Effector memory CD8-positive, alpha-beta T cell (primary cell): Measurements from ENCODE around the gene SLITRK6.

Source experiments
- ATAC-seq: fragments of 150-1000 bp; cut with Tn5 transposase; replicated peaks from 2 replicates; pipeline ENCODE4 v1.10.0; 2021; ENCODE audit warnings: mild to moderate bottlenecking, moderate library complexity
- DNase-seq, 3 experiments: peaks; one replicate each; pipeline ENCODE4 v3.0.0; 2021
- H3K27ac Mint-ChIP-seq, 2 donors: one replicate each; pipeline ENCODE4 v1.8.0; 2022; ENCODE audit warnings: mild to moderate bottlenecking in 2 of 2, mixed read lengths in 2 of 2, moderate library complexity in 2 of 2
- H3K27me3 Mint-ChIP-seq, 2 donors: one replicate each; pipeline ENCODE4 v1.8.0; 2022; ENCODE audit warnings: mixed read lengths in 2 of 2
- H3K36me3 Mint-ChIP-seq: one replicate; pipeline ENCODE4 v1.8.0; 2022; ENCODE audit warnings: mild to moderate bottlenecking, moderate library complexity, mixed read lengths; ENCODE audit not compliant: insufficient read depth
- H3K4me1 Mint-ChIP-seq, 2 donors: one replicate each; pipeline ENCODE4 v1.8.0; 2022; ENCODE audit warnings: low read depth in 2 of 2, mixed read lengths in 2 of 2
- H3K4me3 Mint-ChIP-seq, 2 donors: one replicate each; pipeline ENCODE4 v1.8.0; 2022; ENCODE audit warnings: mild to moderate bottlenecking in 2 of 2, mixed read lengths in 2 of 2, moderate library complexity in 2 of 2
- H3K9me3 Mint-ChIP-seq, 2 donors: one replicate each; pipeline ENCODE4 v1.8.0; 2022; ENCODE audit warnings: mixed read lengths in 2 of 2
- total RNA-seq, 9 experiments: gene quantifications; one replicate each; lab custom pipeline; 2026; lab: John Stamatoyannopoulos, UW

The SLITRK6 gene, protein sequence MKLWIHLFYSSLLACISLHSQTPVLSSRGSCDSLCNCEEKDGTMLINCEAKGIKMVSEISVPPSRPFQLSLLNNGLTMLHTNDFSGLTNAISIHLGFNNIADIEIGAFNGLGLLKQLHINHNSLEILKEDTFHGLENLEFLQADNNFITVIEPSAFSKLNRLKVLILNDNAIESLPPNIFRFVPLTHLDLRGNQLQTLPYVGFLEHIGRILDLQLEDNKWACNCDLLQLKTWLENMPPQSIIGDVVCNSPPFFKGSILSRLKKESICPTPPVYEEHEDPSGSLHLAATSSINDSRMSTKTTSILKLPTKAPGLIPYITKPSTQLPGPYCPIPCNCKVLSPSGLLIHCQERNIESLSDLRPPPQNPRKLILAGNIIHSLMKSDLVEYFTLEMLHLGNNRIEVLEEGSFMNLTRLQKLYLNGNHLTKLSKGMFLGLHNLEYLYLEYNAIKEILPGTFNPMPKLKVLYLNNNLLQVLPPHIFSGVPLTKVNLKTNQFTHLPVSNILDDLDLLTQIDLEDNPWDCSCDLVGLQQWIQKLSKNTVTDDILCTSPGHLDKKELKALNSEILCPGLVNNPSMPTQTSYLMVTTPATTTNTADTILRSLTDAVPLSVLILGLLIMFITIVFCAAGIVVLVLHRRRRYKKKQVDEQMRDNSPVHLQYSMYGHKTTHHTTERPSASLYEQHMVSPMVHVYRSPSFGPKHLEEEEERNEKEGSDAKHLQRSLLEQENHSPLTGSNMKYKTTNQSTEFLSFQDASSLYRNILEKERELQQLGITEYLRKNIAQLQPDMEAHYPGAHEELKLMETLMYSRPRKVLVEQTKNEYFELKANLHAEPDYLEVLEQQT
- total RNA-seq, result 0 reads per million in 9 experiments

DNA sequence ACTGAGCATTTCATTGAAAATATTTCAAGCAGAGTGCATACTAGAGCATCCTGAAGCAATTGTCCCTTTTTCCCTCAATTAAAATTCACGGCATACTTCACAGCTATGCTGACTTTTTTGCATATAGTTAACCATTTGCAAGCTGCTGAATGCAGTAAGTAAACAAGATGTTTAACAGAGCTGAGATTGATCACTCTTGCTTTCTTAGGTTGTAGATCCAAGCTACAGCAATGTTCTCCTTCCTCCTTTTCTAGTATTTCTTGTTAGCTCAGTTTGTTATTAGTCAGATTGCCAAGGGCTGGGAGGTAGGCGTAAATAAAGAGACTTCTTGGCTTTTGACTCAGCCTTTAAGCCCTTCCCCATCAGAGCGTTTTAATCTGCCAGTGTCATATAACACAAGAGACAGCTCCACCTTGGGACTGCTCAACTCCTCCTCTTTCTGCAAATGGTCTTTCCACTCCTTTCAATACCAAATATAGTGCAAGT lies at the start of gene SLITRK6:
Gene SLITRK6 (minus strand): TSS at position 323 of the 486 bp plus-strand sequence. CDS start 2,911 bp downstream, outside the sequence.
- H3K4me1 Mint-ChIP-seq, result no peaks in the 10 kb centered on the region
- H3K4me3 Mint-ChIP-seq, result no peak within 1 kb of the TSS
- DNase-seq (no peak), ATAC-seq (no peak)
- no peaks in the 10 kb centered on the region for H3K36me3 Mint-ChIP-seq
- peaks cover 5 to 9% of the 10 kb centered on the region in 2 donors for H3K9me3 Mint-ChIP-seq
- no peak within 1 kb of the TSS for H3K27ac Mint-ChIP-seq
- no peaks in the 10 kb centered on the region for H3K27me3 Mint-ChIP-seq

DNA sequence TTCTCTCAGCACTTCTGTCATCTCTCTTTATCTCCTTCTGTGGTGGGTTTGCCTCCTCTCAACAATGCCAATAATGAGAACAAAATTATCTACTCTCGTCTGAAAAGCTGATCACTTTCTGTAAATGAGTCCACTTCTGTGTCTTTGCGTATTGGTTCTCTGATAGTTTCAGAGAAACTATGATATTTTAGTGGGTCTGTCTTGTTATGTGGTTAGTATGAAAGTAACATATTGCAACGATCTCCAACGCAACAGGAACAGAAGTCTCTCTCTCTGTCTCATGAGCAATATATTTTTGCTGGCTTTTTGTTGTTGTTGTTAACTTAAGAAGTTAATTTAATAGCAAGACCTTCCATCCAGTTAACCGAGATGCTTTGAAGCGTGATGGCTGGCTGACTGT lies 47.8 kb upstream of the SLITRK6 start:
- Mint-ChIP-seq H3K9me3 (peaks cover 4 to 16% of the 10 kb centered on the region in 2 donors), H3K27me3 (no peaks in the 10 kb centered on the region), H3K4me3 (no peak overlapping the region), H3K36me3 (no peaks in the 10 kb centered on the region), H3K27ac (no peak overlapping the region), H3K4me1 (no peaks in the 10 kb centered on the region)
- no peak for DNase-seq
- ATAC-seq, result no peak

DNA sequence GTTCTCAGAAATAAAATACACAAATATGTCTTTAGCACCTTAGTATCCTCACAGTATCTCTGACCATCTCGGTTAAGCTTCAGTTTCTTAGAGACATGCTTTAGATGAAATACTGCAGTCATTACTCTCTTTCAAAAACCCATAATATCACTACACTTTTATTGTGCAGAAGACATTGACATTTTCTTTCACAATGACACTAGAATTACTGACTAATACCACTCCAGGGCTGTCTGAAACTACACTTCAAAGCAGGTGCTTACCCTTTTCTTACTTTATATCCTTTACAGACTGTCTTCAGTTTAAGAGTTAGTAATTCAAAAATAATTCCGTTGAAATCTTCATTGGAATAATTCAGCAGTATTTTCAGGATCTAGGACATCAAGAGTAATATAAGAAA lies 42.2 kb upstream of the SLITRK6 start:
- DNase-seq (no peak), ATAC-seq (no peak)
- H3K9me3 Mint-ChIP-seq, result no peaks in the 10 kb centered on the region
- no peaks in the 10 kb centered on the region for H3K27me3 Mint-ChIP-seq
- H3K4me3 Mint-ChIP-seq, result no peak overlapping the region
- no peaks in the 10 kb centered on the region for H3K36me3 Mint-ChIP-seq
- H3K4me1 Mint-ChIP-seq, result no peaks in the 10 kb centered on the region
- H3K27ac Mint-ChIP-seq, result no peak overlapping the region

DNA sequence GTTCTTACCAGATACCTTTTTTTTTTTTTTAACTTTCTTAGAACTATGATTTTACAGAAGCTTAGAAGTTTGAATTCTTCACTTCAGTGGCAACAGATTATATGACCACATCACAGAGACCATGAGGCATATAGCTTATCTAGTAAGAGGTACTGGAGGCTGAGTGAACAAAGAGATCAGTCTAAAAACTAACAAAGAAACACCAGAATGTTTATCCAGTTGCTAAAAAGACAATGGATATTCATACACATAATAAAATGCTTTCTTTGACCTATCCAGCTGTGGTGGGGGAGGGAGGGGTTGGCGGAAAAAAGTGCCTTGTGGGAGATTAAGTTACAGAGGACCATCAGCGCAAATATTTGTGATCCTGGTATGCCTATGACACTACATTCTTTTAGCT lies 34.7 kb upstream of the SLITRK6 start:
- no peaks in the 10 kb centered on the region for H3K4me1 Mint-ChIP-seq
- no peaks in the 10 kb centered on the region for H3K9me3 Mint-ChIP-seq
- H3K27me3 Mint-ChIP-seq, result no peaks in the 10 kb centered on the region
- no peaks in the 10 kb centered on the region for H3K36me3 Mint-ChIP-seq
- H3K27ac Mint-ChIP-seq, result no peak overlapping the region
- ATAC-seq (no peak), DNase-seq (no peak)
- no peak overlapping the region for H3K4me3 Mint-ChIP-seq

DNA sequence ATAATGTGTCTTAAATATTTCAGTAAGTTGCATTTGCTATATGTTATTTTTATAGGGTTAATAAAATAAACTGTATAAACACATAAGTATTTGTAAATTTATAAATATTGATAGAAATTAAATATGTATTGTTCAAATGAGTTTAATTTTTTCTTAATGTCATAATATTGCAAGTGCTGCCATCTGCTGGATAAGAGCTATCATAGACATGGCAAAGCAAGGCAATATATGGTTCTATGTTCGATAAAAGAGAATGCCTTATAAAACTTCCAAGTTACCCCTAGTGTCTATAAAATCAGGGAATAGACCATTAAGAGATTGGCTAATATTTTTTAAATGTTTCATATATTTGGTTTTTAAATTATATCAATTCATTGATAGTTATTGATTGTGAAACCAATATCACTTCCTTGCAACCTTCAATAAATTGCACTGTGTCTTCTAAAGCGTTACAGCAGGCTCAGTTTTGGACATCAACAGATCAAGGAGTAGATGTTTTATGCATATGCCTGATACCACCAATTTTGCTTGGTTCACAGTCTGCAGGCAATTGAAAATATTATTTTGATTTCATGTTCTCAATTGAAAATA lies 29.0 kb upstream of the SLITRK6 start:
- Mint-ChIP-seq H3K4me3 (no peak overlapping the region), H3K4me1 (no peaks in the 10 kb centered on the region), H3K27me3 (no peaks in the 10 kb centered on the region), H3K27ac (no peak overlapping the region), H3K36me3 (no peaks in the 10 kb centered on the region), H3K9me3 (no peaks in the 10 kb centered on the region)
- DNase-seq (no peak), ATAC-seq (no peak)

DNA sequence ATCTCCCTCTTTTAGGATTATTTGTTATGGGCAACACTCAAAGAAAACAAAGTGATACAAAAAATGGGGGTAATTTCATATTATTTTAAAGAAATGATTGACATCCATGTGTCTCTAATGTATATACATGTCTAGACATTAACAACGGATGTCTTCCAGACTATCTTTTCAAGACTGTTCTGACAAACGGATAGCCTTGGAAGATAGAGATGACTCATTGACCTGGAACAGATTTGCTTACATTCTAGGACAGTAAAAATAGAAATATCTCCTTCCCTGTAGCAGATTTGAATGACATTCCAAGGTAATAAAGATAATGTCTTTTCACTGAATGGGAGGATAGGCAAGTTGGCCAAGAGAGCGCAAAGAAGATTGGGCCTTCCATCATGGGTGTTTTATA lies 26.2 kb upstream of the SLITRK6 start:
- H3K4me3 Mint-ChIP-seq, result no peak overlapping the region
- no peak for DNase-seq
- H3K27ac Mint-ChIP-seq, result no peak overlapping the region
- no peaks in the 10 kb centered on the region for H3K4me1 Mint-ChIP-seq
- ATAC-seq, result no peak
- H3K36me3 Mint-ChIP-seq, result no peaks in the 10 kb centered on the region
- no peaks in the 10 kb centered on the region for H3K27me3 Mint-ChIP-seq
- H3K9me3 Mint-ChIP-seq, result no peaks in the 10 kb centered on the region

DNA sequence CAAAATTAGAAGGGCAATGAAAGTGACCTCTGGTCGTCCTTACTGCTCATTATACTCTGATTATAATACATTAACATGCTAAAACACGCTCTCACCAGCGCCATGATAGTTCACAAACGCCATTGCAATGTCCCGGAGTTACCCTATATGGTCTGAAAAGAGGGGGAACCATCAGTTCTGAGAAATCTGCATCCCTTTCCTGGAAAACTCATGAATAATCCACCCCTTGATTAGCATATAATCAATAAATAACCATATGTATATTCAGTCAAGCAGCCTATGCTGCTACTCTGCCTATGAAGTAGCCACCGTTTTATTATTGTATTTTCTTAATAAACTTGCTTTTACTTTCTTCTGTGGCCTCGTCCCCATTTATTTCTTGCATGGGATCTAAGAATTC lies 24.6 kb upstream of the SLITRK6 start:
- Mint-ChIP-seq H3K36me3 (no peaks in the 10 kb centered on the region), H3K4me1 (no peaks in the 10 kb centered on the region), H3K9me3 (no peaks in the 10 kb centered on the region), H3K27ac (no peak overlapping the region), H3K27me3 (no peaks in the 10 kb centered on the region), H3K4me3 (no peak overlapping the region)
- DNase-seq (no peak), ATAC-seq (no peak)

DNA sequence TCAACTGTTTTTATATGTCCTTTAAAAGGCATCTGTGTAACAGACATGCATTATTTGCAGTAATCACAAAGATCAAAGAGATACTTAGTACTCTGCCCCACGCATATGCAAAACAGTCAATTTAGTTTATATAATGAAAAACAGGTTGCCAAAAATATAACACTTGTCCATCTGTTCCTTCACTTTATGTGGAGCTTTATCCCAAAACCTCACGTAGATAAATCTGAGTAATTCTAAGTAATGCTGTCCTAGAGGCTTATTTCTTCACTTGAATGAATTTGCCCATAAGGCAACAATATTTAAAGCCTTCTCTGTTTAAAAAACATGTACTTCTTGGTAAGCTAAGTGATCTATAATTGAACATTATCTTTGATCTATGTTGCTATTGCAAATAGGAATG lies 20.3 kb upstream of the SLITRK6 start:
- Mint-ChIP-seq H3K4me3 (no peak overlapping the region), H3K36me3 (no peaks in the 10 kb centered on the region), H3K27ac (no peak overlapping the region), H3K9me3 (peaks cover 0 to 3% of the 10 kb centered on the region in 2 donors), H3K27me3 (no peaks in the 10 kb centered on the region), H3K4me1 (no peaks in the 10 kb centered on the region)
- DNase-seq (no peak), ATAC-seq (no peak)

DNA sequence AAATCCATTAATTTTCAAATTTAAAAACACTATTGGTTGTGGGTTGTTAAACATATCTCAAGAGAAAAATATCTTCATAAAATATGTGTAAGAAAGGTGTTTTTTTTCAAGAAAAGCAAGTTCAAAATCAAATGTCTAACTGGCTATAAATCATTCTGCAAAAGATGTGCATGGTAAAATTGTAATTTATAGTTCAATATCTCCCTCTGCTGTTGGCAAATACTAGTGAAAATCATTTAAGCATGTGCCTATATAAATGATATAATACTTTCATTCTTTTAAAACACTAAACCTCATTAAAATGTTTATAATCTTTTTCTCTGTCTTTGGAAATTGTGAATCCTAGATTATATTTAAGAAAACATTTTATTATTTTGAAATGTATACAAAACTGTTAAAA lies 17.2 kb upstream of the SLITRK6 start:
- Mint-ChIP-seq H3K9me3 (peaks cover 0 to 3% of the 10 kb centered on the region in 2 donors), H3K4me3 (no peak overlapping the region)
- no peak for ATAC-seq

DNA sequence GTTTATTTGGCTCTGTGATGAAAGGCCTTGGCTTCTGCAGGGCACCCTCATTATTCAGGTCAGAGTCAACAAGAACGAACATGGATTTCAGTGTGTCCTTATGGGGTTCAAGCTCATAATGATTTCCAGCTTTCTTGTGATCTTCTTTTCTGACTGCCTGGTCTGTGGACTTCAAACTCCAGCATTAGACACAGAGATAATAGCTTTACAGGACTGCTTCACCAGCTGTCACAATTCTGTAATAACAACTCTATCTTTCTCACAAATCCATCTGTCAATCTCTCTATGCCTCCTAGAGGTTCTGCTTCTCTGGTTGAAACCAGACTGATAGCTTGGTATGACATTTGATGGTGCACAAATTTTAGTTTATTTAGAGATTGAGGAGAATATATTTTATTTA lies 13.1 kb upstream of the SLITRK6 start:
- no peak overlapping the region for H3K27ac Mint-ChIP-seq
- H3K9me3 Mint-ChIP-seq, result peaks cover 0 to 3% of the 10 kb centered on the region in 2 donors
- no peaks in the 10 kb centered on the region for H3K27me3 Mint-ChIP-seq
- ATAC-seq (no peak), DNase-seq (no peak)
- H3K4me3 Mint-ChIP-seq, result no peak overlapping the region
- no peaks in the 10 kb centered on the region for H3K4me1 Mint-ChIP-seq
- H3K36me3 Mint-ChIP-seq, result no peaks in the 10 kb centered on the region

More for the DNA sequence above, 17.2 kb upstream of the SLITRK6 start:
- Mint-ChIP-seq H3K27ac (no peak overlapping the region), H3K36me3 (no peaks in the 10 kb centered on the region), H3K4me1 (no peaks in the 10 kb centered on the region), H3K27me3 (no peaks in the 10 kb centered on the region)
- DNase-seq, result no peak

DNA sequence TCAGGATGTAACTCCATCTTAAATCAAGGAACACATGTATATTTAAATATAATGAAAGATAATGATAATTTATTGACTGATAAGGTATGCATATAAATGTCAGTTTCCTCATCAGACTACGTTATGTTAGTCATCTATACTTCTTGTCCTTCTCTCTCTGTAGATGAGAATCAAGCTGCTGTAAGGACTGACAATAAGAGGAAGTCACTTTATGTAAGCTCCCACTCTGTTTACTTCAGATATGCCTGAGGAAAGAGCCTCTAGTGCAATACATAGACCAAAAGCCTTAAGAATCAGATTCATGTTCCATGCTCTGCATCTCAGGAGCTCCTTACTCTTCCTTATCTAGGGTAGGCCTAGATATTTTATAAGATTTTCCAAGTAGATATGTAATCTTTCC lies 9.6 kb upstream of the SLITRK6 start:
- no peaks in the 10 kb centered on the region for H3K9me3 Mint-ChIP-seq
- H3K27ac Mint-ChIP-seq, result no peak overlapping the region
- no peaks in the 10 kb centered on the region for H3K27me3 Mint-ChIP-seq
- H3K4me1 Mint-ChIP-seq, result no peaks in the 10 kb centered on the region
- no peak overlapping the region for H3K4me3 Mint-ChIP-seq
- no peaks in the 10 kb centered on the region for H3K36me3 Mint-ChIP-seq
- no peak for DNase-seq
- no peak for ATAC-seq

DNA sequence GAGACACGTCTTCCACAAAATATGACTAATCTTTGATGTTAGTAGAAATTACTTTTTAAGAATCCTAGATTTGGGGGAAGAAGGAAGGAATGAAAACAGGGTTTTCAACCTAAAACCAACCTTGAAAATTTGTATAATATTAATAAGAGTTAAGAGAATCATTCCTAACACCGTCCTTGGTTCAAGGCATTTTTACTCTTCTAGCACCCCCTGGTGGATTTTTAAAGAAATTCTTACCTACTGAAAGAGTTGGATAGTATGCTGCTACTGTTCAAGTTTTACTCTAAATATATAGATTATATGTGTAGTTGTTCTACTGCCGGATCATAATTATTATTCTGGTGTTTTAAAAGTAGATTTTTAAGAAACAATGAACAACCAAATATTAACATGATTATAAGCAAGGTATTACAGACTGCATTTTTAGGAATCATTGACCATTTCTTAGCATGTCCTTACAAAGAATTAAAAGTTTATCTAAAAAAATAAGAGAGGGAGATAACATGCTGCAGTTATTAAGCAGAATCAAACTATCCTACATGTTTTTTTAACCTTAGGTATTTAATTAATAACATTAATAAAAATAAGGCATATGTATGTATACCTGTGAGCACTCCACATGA lies 7.4 kb upstream of the SLITRK6 start:
- H3K4me1 Mint-ChIP-seq, result no peaks in the 10 kb centered on the region
- no peaks in the 10 kb centered on the region for H3K27me3 Mint-ChIP-seq

DNA sequence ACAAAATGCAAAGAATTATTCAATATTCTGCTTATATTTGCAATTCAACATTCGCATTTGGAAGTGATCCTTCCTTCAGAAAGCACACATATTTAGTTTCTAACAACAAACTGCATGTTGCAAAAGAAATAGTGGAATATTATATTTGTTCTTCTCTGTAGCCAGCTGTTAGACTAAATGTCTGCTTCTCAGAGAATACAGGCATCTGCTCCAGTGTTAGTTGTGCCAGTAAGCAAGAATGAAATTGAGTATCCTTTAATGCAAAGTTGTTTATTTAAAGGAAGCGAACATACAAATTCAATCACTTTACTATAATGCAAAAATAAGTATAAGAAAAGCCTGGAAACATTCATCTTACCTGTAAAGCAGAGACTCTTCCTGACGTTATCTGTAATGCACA lies 663 bp downstream of the SLITRK6 start:
- H3K36me3 Mint-ChIP-seq, result no peaks in the 10 kb centered on the region

More for the DNA sequence above, 7.4 kb upstream of the SLITRK6 start:
- no peak for DNase-seq
- no peak overlapping the region for H3K4me3 Mint-ChIP-seq
- ATAC-seq, result no peak
- H3K27ac Mint-ChIP-seq, result no peak overlapping the region
- H3K36me3 Mint-ChIP-seq, result no peaks in the 10 kb centered on the region
- no peaks in the 10 kb centered on the region for H3K9me3 Mint-ChIP-seq

More for the DNA sequence above, 663 bp downstream of the SLITRK6 start:
- ATAC-seq (no peak), DNase-seq (no peak)
- Mint-ChIP-seq H3K4me3 (no peak overlapping the region), H3K9me3 (peaks cover 8 to 9% of the 10 kb centered on the region in 2 donors), H3K27me3 (no peaks in the 10 kb centered on the region), H3K27ac (no peak overlapping the region), H3K4me1 (no peaks in the 10 kb centered on the region)
